PFSK-1 (cell line): ENCODE results near the gene FAIM.

ENCODE experiments used
- FOXP2 ChIP-seq: optimal IDR thresholded peaks from 2 replicates; pipeline ENCODE3; 2011; ENCODE audit warnings: borderline replicate concordance, control low read depth, inconsistent platforms; ENCODE audit not compliant: insufficient read depth; ENCODE audit errors: extremely low read length, extremely low read depth
- POLR2AphosphoS5 ChIP-seq: IDR thresholded peaks from 2 replicates; pipeline ENCODE4 v1.6.1; 2012; ENCODE audit warnings: low read depth, mild to moderate bottlenecking, control low read depth, low read length, moderate library complexity
- REST ChIP-seq, 2 experiments: IDR thresholded peaks; 2 replicates each; pipeline versions ENCODE4 v1.6.1 to v1.8.0; 2011 to 2012; ENCODE audit warnings: low read depth in 2 of 2, low read length in 2 of 2, control low read depth in 1 of 2, inconsistent platforms in 1 of 2, mild to moderate bottlenecking in 1 of 2, moderate library complexity in 1 of 2; ENCODE audit not compliant: insufficient read depth in 1 of 2
- SIN3A ChIP-seq: IDR thresholded peaks from 2 replicates; pipeline ENCODE4 v1.6.1; 2012; ENCODE audit warnings: mild to moderate bottlenecking, low read length, moderate library complexity, borderline replicate concordance; ENCODE audit not compliant: insufficient read depth

DNA sequence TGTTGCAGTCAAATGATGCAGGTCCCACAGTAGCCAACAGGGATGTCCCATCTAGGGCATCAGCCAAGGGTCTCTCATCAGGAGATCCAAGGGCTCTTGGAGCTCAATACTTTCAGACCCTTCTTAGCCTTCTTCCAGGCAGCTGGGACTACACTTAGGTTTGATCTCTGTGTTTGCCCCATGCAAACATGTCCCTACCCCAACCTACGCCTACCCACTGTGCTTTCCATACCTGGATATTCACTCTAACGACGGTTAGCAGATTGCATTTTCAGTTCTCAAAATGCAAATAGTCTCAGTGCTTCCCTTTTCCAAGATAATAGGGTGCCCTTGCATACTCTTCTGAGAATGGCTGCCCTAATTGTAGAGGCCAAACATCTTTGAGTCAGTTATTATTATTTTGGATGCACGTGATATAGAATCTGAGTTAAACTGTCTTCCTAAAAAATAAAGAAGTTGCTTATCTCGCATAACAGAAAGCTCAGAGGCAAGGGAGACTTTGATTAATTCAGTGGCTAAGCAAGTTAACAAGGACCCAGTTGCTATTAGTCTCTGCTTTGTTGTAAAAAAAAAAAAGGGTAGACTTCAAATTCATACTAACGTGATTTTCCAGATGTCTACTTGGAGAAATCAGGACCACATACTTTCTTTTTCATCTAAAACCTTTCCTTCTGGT, 13.5 kb upstream of the FAIM start:
- TF ChIP-seq SIN3A (no peak), POLR2AphosphoS5 (no peak), REST (IDR thresholded peaks at IDR 0.05; ENCODE audit: insufficient read depth in 1 of 2, low read depth in 2 of 2, low read length in 2 of 2) (no peak), FOXP2 (no peak)
